Lower lobe of right lung (tissue), 2 donors: ENCODE measurements around the gene ZNF710. TPM values are rescaled to one million over a fixed set of nuclear protein-coding genes. Genes with fewer than 3 reads are reported as not detected.

Experiments used
- ATAC-seq, 2 donors: fragments of 200-7000 bp; cut with Tn5 transposase; one replicate each; pipeline ENCODE4 v1.9.1; 2020 to 2022; ENCODE audit warnings: mild to moderate bottlenecking in 2 of 2, moderate library complexity in 2 of 2
- DNase-seq: peaks from one replicate; pipeline ENCODE4 v3.0.0-alpha.2; 2020
- H3K27ac ChIP-seq: fragments of 200-600 bp; one replicate; pipeline ENCODE4 v1.8.0; 2022
- H3K27me3 ChIP-seq: fragments of 200-600 bp; one replicate; pipeline ENCODE4 v1.8.0; 2022; ENCODE audit warnings: low read depth
- H3K36me3 ChIP-seq: fragments of 200-600 bp; one replicate; pipeline ENCODE4 v1.8.0; 2022; ENCODE audit warnings: mild to moderate bottlenecking
- H3K4me1 ChIP-seq: fragments of 200-600 bp; one replicate; pipeline ENCODE4 v1.8.0; 2022
- H3K4me3 ChIP-seq: fragments of 200-600 bp; one replicate; pipeline ENCODE4 v1.8.0; 2022; ENCODE audit warnings: mild to moderate bottlenecking
- H3K9me3 ChIP-seq: fragments of 200-600 bp; one replicate; pipeline ENCODE4 v1.8.0; 2022
- CTCF ChIP-seq: fragments of 200-600 bp; IDR thresholded peaks from one replicate; pipeline ENCODE4 v1.8.0; 2022; ENCODE audit warnings: antibody characterized with exemption, mild to moderate bottlenecking
- intact Hi-C: fragments of 100-400 bp; cut with DNase I; formaldehyde crosslinking; loops from one replicate; pipeline ENCODE4 v1.11.0; 2022
- total RNA-seq: library from RNA; stranded (reverse); fragmentation: NEBNext Ultra II Directional; extraction: Animal tissue kit (Norgen Biotek cat#: 25700); gene quantifications from one replicate; pipeline ENCODE4 v1.2.1, GENCODE V29; 2021
- donor health status: DM: no; HTN: yes; CAD: no; lungs with severe emphysema.

The ZNF710 gene
- total RNA-seq, 1 donor from 2014 or later, result 50.7 TPM

- no peaks in the 10 kb centered on the region for H3K36me3 ChIP-seq
- H3K4me3 ChIP-seq, result no peak overlapping the region
- H3K9me3 ChIP-seq, result no peaks in the 10 kb centered on the region
- intact Hi-C loops, result no loop called here
- ATAC-seq, result peak; percentile 1 to 11
- TF ChIP-seq CTCF, result no peak
- peak overlapping the region; percentile 82 for H3K27ac ChIP-seq
- no peaks in the 10 kb centered on the region for H3K27me3 ChIP-seq
- no peak for DNase-seq
- H3K4me1 ChIP-seq, result peaks cover 87% of the 10 kb centered on the region
These were observed 60.9 kb downstream of the ZNF710 start for GRCh38 chr15:90062023-90062442.

DNA sequence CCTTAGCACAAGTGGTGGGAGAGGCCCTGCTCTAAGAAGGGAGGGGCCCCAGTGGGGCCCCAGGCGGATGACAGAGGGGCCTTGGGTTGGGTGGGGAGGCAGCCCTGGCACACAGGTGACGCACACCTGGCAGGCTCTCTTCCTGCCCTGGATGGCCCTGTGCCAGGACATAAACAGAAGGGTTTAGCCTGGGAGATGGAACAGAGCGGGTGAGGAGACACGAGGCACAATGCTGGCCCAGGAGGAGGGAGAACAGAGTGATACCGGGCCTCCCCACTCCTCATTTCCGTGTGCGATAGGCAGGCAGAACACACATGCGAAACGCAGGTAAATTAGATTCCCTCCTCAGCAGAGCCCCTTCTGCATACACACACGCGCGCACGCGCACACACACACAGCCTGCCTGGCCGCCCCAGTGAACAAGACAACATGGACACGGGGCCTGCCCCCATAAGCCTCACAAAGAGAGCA, 61.4 kb downstream of the ZNF710 start:
- DNase-seq (peak; percentile 84), ATAC-seq (peak; percentile 77 to 79)
- H3K4me1 ChIP-seq, result peaks cover 87% of the 10 kb centered on the region
- no peaks in the 10 kb centered on the region for H3K27me3 ChIP-seq
- H3K9me3 ChIP-seq, result no peaks in the 10 kb centered on the region
- H3K4me3 ChIP-seq, result no peak overlapping the region
- TF ChIP-seq CTCF, result no peak
- H3K36me3 ChIP-seq, result peaks cover 5% of the 10 kb centered on the region
- H3K27ac ChIP-seq, result peak overlapping the region; percentile 82
- intact Hi-C loops, result no loop called here

DNA sequence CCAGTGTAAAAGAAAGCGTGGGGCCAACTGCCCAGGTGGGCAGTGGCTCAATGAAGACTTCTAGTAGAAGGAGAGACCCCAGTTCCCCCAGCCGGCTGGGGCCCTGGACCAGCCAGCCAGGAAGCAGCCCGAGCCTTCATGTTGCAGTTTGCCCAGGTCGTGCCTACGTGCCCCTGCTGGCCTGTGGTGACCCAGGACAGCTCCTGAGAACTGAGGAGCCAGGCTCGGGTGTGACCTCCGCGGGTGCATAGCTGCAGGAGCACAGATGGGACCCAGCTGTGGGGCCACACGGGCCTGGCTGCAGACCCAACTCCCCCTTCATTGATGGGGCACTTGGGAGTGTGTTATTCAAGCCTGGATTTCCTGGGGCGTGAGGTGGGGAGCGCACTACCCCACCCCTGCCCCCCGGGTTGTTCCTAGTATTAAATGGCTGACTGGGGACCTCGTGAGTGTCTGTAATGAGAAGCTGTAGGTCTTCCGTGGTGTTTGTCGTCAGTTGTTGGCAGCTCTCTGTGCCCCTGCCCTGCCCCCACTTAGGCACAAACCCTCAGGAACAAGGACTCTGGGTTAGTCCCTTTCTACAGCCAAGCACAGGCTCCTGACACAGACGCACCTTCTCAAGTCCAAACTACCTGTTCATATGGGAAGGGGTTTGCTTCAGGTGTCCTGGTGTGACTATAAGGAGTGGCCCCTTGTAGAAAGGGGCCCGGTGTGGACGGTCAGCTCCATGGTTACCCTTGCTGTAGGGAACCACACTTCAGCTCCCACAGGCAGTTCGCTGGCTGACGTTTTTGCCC, 62.0 kb downstream of the ZNF710 start:
- Histone ChIP-seq H3K4me3 (no peak overlapping the region), H3K36me3 (peaks cover 11% of the 10 kb centered on the region), H3K27ac (peak overlapping the region; percentile 82), H3K9me3 (no peaks in the 10 kb centered on the region), H3K27me3 (no peaks in the 10 kb centered on the region), H3K4me1 (peaks cover 81% of the 10 kb centered on the region)
- DNase-seq (no peak), ATAC-seq (peak; percentile 44 to 59)
- no peak for TF ChIP-seq CTCF
- intact Hi-C loops, result no loop called here

DNA sequence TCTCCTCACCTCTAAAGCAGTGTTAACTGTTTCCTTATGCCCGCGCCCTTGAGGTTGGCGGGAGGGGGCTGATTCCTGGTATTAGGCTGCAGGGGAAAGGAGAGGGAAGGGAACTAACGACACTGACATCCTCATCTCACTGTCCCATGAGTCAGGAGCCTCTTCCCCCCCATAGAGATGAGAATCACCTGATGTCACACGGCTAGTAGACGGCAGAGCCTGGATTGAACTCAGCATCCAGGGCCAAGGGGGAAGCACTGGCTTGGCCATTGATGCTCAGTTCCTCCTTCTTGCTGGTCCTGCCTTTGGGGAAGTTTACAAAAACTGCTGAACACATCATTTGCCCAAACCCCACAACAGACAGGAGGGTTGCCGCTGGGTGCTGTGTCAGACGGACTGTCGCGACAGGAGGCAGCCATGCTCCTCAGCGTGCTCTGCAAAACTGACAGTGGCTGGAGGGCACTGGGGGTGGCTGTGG, 62.7 kb downstream of the ZNF710 start:
- ATAC-seq (peak; percentile 4 to 29), DNase-seq (peak; percentile 70)
- Histone ChIP-seq H3K36me3 (peaks cover 16% of the 10 kb centered on the region), H3K4me1 (peaks cover 74% of the 10 kb centered on the region), H3K4me3 (no peak overlapping the region), H3K9me3 (no peaks in the 10 kb centered on the region), H3K27ac (peak overlapping the region; percentile 82), H3K27me3 (no peaks in the 10 kb centered on the region)
- no peak for TF ChIP-seq CTCF
- intact Hi-C loops, result no loop called here

DNA sequence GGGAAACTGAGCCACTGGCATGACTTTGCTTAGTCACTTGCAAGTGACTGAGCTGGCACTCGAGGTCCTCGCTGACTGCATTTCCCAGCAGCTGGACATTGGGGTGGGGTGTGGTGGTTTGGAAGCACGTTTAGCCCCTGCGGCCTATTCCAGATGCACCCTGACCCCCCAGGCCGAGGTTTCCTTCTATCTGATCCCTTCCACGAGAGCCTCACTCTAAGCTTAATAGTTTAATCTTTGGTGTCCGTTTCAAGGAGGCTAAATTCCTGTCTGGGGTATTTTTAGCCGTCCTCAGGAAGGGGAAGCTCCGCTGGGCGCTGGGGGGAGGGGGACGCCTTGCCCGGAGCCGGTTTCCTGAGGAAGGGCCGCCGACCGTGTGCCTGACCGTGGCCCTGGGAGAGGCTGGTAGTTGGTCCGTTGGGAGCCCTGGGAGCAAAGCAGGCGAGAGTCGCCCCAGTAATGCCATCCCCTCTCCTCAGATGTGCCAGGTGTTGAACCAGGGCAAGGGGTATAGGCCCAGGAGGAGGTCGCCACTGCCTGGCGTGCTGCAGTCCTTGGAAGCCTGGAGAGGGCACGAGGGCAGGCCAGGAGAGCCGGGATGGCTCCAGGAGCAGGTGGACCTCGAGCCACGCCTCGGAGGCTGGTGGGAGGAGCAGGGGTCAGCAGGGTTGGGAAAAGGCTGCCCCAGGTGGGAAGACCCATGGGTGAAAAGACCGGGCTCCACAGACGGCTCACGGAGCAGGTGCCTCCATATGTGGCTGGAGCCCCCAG, 64.0 kb downstream of the ZNF710 start:
- H3K36me3 ChIP-seq, result peaks cover 27% of the 10 kb centered on the region
- peak; percentile 85 for DNase-seq
- intact Hi-C loops, result no loop called here
- H3K27ac ChIP-seq, result peak overlapping the region; percentile 82
- peak; percentile 18 to 29 for ATAC-seq
- peak overlapping the region; percentile 20 for H3K4me3 ChIP-seq
- H3K27me3 ChIP-seq, result no peaks in the 10 kb centered on the region
- H3K9me3 ChIP-seq, result no peaks in the 10 kb centered on the region
- H3K4me1 ChIP-seq, result peaks cover 71% of the 10 kb centered on the region
- no peak for TF ChIP-seq CTCF
